Measurements from ENCODE around the gene PLEKHM1.

PLEKHM1 gene

DNA sequence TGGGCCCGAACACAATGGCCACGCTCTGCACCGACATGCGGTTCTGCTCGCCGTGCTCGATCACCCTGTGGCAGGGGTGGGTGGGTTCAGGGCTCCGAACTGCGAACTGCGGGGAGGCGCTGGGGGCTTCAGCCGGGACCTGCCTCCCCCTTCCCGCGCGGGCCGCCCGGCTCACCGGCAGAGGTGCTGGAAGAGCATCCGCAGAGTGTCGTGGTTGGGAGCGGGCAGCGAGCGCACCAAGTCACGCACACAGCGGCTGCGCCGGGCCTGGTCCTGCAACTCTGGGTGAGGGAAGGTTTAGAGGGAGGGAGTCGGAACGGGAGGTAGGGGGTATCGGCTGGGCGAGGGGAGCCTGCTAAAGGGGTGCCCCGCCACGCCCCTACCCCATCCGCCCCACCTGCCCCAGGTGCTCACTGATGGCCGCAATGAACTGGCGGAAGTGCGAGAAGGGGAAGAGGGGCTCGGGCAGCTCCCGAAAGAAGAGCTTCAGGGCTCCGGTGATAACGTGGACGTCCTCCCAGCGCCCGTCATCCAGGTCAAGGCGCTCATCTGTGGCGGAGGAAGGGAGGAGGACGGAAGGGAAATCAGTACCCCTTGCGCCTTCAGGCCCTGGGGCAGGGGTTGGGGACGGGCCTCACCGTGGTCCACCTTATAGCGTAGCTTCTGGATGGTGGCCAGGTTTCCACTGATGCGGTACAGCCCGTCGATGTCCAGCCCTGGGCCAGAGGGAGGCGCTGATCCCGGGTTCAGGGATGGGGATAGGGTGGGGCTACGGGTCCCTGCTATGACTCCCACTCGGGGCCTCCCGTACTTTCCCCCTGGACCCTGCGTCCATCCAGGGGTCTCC lies 94.7 kb downstream of the PLEKHM1 start:
- peaks cover 5% of the 10 kb centered on the region; the same call in 1 of the 2 replicates for H3K4me1 ChIP-seq (ENCODE audit: control insufficient read depth, insufficient read depth, low read length)
- no peaks in the 10 kb centered on the region for H3K9me3 ChIP-seq (ENCODE audit: control insufficient read depth, insufficient read depth, low read length)
- WGBS (ENCODE audit: insufficient coverage, insufficient read length) = no CpG with 5 or more reads among the region's 60 CpGs
- no peak overlapping the region for H3K27ac ChIP-seq (ENCODE audit: low read length)
- no peak overlapping the region for H3K4me3 ChIP-seq (ENCODE audit: low read length)
- H3K36me3 ChIP-seq (ENCODE audit: control insufficient read depth, insufficient read depth, low read length) = peaks cover 2% of the 10 kb centered on the region; the same call in 1 of the 2 replicates
- no peaks in the 10 kb centered on the region for H3K27me3 ChIP-seq (ENCODE audit: control insufficient read depth, insufficient read depth, low read length)
- DNase-seq (ENCODE audit: low read depth, low spot score) = no peak

DNA sequence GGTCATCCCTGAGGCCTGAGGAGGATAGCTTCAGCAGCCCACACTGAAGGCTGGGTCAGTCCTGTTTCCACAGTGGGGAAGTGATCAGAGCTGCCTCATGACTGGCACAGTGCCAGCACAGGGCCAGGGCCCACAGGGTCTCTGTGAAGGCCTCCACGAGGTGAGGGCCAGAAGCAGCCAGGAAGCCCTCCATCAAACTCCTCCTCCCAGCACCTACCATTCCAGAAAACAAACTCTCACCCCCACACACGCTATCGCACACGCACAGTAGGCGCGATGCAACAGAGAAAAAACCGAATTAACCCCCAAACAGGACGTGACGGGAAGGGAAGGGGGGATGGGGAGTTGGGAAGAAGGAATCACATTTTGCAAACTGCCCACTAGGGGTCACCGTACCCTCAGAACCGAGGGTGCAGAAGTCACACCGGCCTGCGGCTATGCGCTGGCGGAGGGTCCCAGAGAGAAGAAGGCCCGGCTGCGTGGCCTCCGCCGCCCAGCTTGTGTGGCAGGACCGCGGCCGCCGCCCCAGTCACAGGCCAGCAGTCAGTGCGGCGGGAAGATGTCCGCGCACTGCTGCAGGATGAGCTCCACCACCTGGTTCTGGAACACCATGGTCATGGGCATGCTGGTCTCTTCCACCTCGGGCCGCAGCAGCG lies 95.5 kb downstream of the PLEKHM1 start:
- no CpG with 5 or more reads among the region's 30 CpGs for WGBS (ENCODE audit: insufficient coverage, insufficient read length)
- H3K27ac ChIP-seq (ENCODE audit: low read length) = no peak overlapping the region
- peak; percentile 86 for DNase-seq (ENCODE audit: low read depth, low spot score)
- H3K4me3 ChIP-seq (ENCODE audit: low read length) = no peak overlapping the region
- no peaks in the 10 kb centered on the region for H3K27me3 ChIP-seq (ENCODE audit: control insufficient read depth, insufficient read depth, low read length)
- peaks cover 5% of the 10 kb centered on the region; the same call in 1 of the 2 replicates for H3K4me1 ChIP-seq (ENCODE audit: control insufficient read depth, insufficient read depth, low read length)
- H3K9me3 ChIP-seq (ENCODE audit: control insufficient read depth, insufficient read depth, low read length) = no peaks in the 10 kb centered on the region
- peaks cover 2% of the 10 kb centered on the region; the same call in 1 of the 2 replicates for H3K36me3 ChIP-seq (ENCODE audit: control insufficient read depth, insufficient read depth, low read length)

DNA sequence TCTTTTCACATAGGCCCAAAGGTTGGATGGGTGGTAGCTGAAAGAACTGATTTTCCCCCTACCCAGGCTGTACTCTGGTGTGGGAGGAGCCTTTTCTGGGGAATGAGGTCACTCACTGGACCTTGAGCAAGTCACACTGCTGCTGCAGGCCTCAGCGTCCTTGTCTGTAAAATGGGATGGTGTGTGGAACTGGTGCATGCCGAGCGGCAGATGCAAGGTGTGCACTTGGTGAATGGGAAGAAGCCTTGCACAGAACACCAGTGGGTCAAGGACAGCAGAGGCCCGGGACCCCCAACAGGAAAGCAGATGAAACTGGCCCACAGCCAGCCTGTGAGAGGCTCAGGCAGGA lies 96.0 kb downstream of the PLEKHM1 start:
- H3K4me1 ChIP-seq (ENCODE audit: control insufficient read depth, insufficient read depth, low read length) = peaks cover 5% of the 10 kb centered on the region; the same call in 1 of the 2 replicates
- DNase-seq (ENCODE audit: low read depth, low spot score) = no peak
- no peaks in the 10 kb centered on the region for H3K9me3 ChIP-seq (ENCODE audit: control insufficient read depth, insufficient read depth, low read length)
- no peak overlapping the region for H3K27ac ChIP-seq (ENCODE audit: low read length)
- H3K36me3 ChIP-seq (ENCODE audit: control insufficient read depth, insufficient read depth, low read length) = peaks cover 2% of the 10 kb centered on the region; the same call in 1 of the 2 replicates
- no peak overlapping the region for H3K4me3 ChIP-seq (ENCODE audit: low read length)
- no CpG with 5 or more reads among the region's 4 CpGs for WGBS (ENCODE audit: insufficient coverage, insufficient read length)
- H3K27me3 ChIP-seq (ENCODE audit: control insufficient read depth, insufficient read depth, low read length) = no peaks in the 10 kb centered on the region

DNA sequence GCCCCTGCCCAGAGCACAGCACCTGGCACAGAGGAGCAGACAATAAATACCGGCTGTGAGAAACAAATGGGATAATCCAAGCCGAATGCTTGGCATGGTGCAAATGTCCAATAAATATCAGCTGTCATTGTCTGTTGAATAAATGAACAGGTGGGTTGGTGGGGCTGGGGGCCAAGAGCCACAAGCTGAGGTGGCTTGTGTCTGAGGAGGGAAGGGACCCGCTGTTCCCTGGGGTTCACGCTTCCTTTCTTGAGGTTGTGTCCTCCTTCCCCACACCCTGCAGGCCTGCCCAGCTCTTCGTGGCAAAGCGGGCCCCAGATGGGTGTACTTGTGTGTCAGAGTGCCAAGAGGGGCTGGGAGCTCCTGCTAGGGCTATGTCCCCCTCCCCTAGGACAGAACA lies 96.4 kb downstream of the PLEKHM1 start:
- Histone ChIP-seq H3K4me1 (ENCODE audit: control insufficient read depth, insufficient read depth, low read length) (peaks cover 7% of the 10 kb centered on the region; the same call in 1 of the 2 replicates), H3K36me3 (ENCODE audit: control insufficient read depth, insufficient read depth, low read length) (peaks cover 2% of the 10 kb centered on the region; the same call in 1 of the 2 replicates), H3K9me3 (ENCODE audit: control insufficient read depth, insufficient read depth, low read length) (no peaks in the 10 kb centered on the region), H3K27me3 (ENCODE audit: control insufficient read depth, insufficient read depth, low read length) (no peaks in the 10 kb centered on the region), H3K4me3 (ENCODE audit: low read length) (no peak overlapping the region), H3K27ac (ENCODE audit: low read length) (no peak overlapping the region)
- DNase-seq (ENCODE audit: low read depth, low spot score) = no peak
- no CpG with 5 or more reads among the region's 6 CpGs for WGBS (ENCODE audit: insufficient coverage, insufficient read length)

DNA sequence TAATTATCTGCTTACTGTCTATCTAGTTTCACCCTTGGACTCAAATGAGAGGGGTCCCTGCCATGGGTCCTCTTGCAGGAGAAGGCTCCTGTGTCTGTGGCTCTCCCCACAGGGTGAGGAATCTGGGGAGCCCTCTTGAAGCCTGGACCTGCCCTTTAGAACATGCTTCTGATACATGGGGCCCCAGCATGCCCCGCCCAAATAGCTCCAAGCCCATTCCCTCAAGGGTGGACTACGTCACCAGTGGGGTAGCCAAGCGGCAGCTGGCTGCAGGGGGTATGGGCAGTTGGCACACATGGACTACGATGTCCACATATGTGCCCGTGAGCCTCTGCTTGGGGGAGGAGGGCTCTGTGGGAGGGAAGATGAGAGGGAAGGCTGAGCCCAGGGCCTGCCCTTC lies 97.1 kb downstream of the PLEKHM1 start:
- Histone ChIP-seq H3K27me3 (ENCODE audit: control insufficient read depth, insufficient read depth, low read length) (no peaks in the 10 kb centered on the region), H3K9me3 (ENCODE audit: control insufficient read depth, insufficient read depth, low read length) (no peaks in the 10 kb centered on the region), H3K4me1 (ENCODE audit: control insufficient read depth, insufficient read depth, low read length) (peaks cover 7% of the 10 kb centered on the region; the same call in 1 of the 2 replicates), H3K4me3 (ENCODE audit: low read length) (no peak overlapping the region), H3K27ac (ENCODE audit: low read length) (no peak overlapping the region), H3K36me3 (ENCODE audit: control insufficient read depth, insufficient read depth, low read length) (peaks cover 2% of the 10 kb centered on the region; the same call in 1 of the 2 replicates)
- no CpG with 5 or more reads among the region's 5 CpGs for WGBS (ENCODE audit: insufficient coverage, insufficient read length)
- no peak for DNase-seq (ENCODE audit: low read depth, low spot score)

DNA sequence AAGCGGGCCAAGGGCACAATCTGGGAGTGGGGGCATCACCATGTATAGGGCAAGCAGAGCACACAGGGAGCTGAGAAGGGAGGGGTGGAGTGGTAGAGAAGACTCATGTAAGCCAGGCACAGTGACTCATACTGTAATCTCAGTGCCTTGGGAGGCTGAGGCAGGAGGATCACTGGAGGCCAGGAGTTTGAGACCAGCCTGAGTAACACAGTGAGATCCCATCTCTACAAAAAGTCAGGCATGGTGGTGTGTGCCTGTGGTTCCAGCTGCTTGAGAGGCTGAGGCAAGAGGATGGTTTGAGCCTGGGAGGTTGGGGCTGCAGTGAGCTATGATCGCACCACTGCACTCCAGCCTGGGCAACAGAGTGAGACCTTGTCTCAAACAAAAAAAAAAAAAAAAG lies 98.6 kb downstream of the PLEKHM1 start:
- Histone ChIP-seq H3K4me3 (ENCODE audit: low read length) (no peak overlapping the region), H3K36me3 (ENCODE audit: control insufficient read depth, insufficient read depth, low read length) (peaks cover 2% of the 10 kb centered on the region; the same call in 1 of the 2 replicates), H3K9me3 (ENCODE audit: control insufficient read depth, insufficient read depth, low read length) (no peaks in the 10 kb centered on the region), H3K27ac (ENCODE audit: low read length) (no peak overlapping the region), H3K4me1 (ENCODE audit: control insufficient read depth, insufficient read depth, low read length) (peaks cover 7% of the 10 kb centered on the region; the same call in 1 of the 2 replicates), H3K27me3 (ENCODE audit: control insufficient read depth, insufficient read depth, low read length) (no peaks in the 10 kb centered on the region)
- DNase-seq (ENCODE audit: low read depth, low spot score) = no peak
- no CpG with 5 or more reads among the region's 2 CpGs for WGBS (ENCODE audit: insufficient coverage, insufficient read length)

DNA sequence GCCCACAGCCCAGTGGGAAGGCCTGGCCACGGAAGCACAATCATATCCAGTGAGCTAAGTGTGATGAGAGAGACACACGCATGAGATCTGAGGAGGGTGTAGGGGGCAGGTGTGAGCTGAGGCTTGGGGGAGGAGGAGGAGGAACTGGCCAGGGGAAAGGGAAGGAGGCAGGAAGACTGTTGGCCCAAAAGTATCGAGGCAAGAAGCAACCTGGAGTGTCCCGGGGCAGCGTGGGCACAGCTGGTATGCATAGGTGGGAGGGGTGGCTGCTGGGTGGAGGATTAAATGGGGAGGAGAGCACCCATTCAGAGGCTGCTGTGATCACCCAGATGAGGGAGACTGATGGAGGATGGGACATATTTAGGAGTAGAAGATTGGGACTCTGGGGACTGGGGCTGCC lies 99.2 kb downstream of the PLEKHM1 start:
- H3K4me3 ChIP-seq (ENCODE audit: low read length) = no peak overlapping the region
- H3K36me3 ChIP-seq (ENCODE audit: control insufficient read depth, insufficient read depth, low read length) = peaks cover 1% of the 10 kb centered on the region; the same call in 1 of the 2 replicates
- DNase-seq (ENCODE audit: low read depth, low spot score) = no peak
- no peak overlapping the region for H3K27ac ChIP-seq (ENCODE audit: low read length)
- H3K4me1 ChIP-seq (ENCODE audit: control insufficient read depth, insufficient read depth, low read length) = peaks cover 7% of the 10 kb centered on the region; the same call in 1 of the 2 replicates
- no peaks in the 10 kb centered on the region for H3K9me3 ChIP-seq (ENCODE audit: control insufficient read depth, insufficient read depth, low read length)
- no CpG with 5 or more reads among the region's 5 CpGs for WGBS (ENCODE audit: insufficient coverage, insufficient read length)
- H3K27me3 ChIP-seq (ENCODE audit: control insufficient read depth, insufficient read depth, low read length) = no peaks in the 10 kb centered on the region

DNA sequence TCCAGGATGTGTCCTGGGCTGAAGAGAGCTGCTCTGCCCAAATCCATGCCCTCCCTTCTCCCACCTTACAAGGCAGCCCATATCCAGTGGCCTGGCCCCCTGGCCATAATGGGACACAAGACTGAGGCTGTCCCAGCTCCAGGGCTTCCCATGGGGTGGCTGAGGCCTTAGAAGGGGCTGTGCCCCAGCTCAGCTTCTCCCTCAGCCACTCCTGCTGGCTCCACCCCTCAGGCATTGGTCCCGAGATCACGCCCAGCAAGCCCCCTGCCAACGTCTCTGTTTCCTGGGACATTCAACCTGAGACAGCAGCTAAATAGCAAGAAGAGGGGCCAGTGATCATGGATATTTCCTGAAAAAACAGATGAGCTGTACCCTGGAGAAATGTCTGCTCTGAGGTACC lies 101.2 kb downstream of the PLEKHM1 start:
- Histone ChIP-seq H3K9me3 (ENCODE audit: control insufficient read depth, insufficient read depth, low read length) (no peaks in the 10 kb centered on the region), H3K27ac (ENCODE audit: low read length) (no peak overlapping the region), H3K36me3 (ENCODE audit: control insufficient read depth, insufficient read depth, low read length) (no peaks in the 10 kb centered on the region), H3K4me3 (ENCODE audit: low read length) (no peak overlapping the region), H3K4me1 (ENCODE audit: control insufficient read depth, insufficient read depth, low read length) (peaks cover 2% of the 10 kb centered on the region; the same call in 1 of the 2 replicates), H3K27me3 (ENCODE audit: control insufficient read depth, insufficient read depth, low read length) (no peaks in the 10 kb centered on the region)
- WGBS (ENCODE audit: insufficient coverage, insufficient read length) = no CpG with 5 or more reads among the region's 3 CpGs
- DNase-seq (ENCODE audit: low read depth, low spot score) = no peak

DNA sequence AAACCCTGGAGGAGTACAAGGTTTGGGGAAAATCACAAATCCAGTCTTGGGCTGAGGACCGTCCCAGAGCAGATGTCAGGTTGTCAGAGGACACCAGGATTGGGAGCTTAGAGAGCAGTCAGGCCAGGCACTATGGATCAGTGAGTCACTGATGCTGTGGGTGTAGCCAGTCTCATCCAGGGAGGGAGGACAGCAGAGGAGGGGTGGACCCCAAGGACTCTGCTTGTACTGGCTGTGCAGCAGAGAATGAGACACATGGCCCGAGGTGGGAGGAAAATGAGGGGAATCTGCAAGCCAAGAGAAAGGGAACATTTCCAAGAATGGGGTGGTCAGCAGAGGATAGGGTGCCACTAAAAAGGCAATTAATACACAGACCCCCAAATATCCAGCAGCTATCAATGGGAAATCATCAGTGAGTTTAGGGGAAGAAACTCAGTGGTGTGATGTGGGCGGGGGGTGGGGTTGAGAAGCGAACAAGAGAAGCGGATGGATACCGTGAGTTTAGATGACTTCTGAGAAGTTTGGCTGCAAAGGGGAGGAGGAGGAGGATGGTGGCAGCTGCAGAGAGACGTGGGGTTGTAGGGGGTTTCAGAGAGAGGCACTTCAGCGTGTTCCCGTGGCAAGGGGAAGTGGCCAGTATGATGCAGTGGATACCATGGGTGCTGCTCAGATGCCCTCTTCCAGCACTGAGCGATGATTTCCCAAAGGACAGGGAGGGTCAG lies 101.8 kb downstream of the PLEKHM1 start:
- DNase-seq (ENCODE audit: low read depth, low spot score) = no peak
- H3K4me3 ChIP-seq (ENCODE audit: low read length) = no peak overlapping the region
- H3K27me3 ChIP-seq (ENCODE audit: control insufficient read depth, insufficient read depth, low read length) = no peaks in the 10 kb centered on the region
- H3K27ac ChIP-seq (ENCODE audit: low read length) = no peak overlapping the region
- peaks cover 2% of the 10 kb centered on the region; the same call in 1 of the 2 replicates for H3K4me1 ChIP-seq (ENCODE audit: control insufficient read depth, insufficient read depth, low read length)
- WGBS (ENCODE audit: insufficient coverage, insufficient read length) = no CpG with 5 or more reads among the region's 10 CpGs
- H3K36me3 ChIP-seq (ENCODE audit: control insufficient read depth, insufficient read depth, low read length) = no peaks in the 10 kb centered on the region
- H3K9me3 ChIP-seq (ENCODE audit: control insufficient read depth, insufficient read depth, low read length) = no peaks in the 10 kb centered on the region

DNA sequence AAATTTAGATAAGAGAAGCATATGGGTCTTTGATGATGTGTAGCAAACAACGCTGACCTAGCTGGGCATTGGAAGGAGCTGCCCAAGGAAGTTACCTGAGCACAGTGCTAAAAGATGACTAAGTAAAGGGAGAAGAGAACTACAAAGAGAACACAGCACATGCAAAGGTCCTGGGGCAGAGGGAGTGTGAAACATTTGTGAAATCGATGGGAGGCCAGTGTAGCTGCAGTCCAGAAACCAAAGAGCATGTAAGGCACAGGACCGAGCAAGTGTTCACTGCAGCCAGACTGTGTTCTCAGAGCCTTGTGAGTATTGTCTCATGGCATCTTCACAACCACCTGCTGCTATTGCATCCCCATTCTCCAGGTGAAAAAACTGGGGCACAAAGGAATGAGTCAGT lies 102.8 kb downstream of the PLEKHM1 start:
- H3K4me3 ChIP-seq (ENCODE audit: low read length) = no peak overlapping the region
- WGBS (ENCODE audit: insufficient coverage, insufficient read length) = no CpG with 5 or more reads among the region's 3 CpGs
- H3K27ac ChIP-seq (ENCODE audit: low read length) = no peak overlapping the region
- H3K4me1 ChIP-seq (ENCODE audit: control insufficient read depth, insufficient read depth, low read length) = peaks cover 2% of the 10 kb centered on the region; the same call in 1 of the 2 replicates
- H3K9me3 ChIP-seq (ENCODE audit: control insufficient read depth, insufficient read depth, low read length) = no peaks in the 10 kb centered on the region
- H3K36me3 ChIP-seq (ENCODE audit: control insufficient read depth, insufficient read depth, low read length) = no peaks in the 10 kb centered on the region
- no peaks in the 10 kb centered on the region for H3K27me3 ChIP-seq (ENCODE audit: control insufficient read depth, insufficient read depth, low read length)
- no peak for DNase-seq (ENCODE audit: low read depth, low spot score)

Measured in iPS DF 6.9 (cell line).